ENCODE data around the gene TBC1D4.

DNA sequence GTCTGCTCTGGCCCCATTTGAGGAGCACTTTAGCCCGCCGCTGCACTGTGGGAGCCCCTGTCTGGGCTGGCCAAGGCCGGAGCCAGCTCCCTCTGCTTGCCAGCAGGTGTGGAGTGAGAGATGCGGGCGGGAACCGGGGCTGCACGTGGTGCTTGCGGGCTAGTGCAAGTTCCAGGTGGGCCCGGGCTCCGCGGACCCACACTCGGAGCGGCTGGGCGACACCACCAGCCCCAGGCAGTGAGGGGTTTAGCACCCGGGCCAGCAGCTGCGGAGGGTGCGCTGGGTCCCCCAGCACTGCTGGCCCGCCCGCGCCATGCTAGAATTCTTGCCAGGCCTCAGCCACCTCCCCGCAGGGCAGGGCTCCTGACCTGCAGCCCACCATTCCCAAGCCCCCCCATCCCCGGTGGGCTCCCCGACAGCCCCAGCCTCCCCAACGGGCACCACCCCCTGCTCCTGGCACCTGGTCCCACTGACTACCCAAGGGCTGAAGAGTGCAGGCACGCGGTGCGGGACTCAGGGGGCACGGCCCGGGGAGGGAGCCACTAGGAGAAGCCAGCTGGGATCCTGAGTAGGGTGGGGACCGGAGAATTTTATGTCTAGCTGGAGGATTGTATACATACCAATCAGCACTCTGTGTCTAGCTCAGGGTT lies 36.6 kb upstream of the TBC1D4 start:
- TF ChIP-seq, protein P1, sequence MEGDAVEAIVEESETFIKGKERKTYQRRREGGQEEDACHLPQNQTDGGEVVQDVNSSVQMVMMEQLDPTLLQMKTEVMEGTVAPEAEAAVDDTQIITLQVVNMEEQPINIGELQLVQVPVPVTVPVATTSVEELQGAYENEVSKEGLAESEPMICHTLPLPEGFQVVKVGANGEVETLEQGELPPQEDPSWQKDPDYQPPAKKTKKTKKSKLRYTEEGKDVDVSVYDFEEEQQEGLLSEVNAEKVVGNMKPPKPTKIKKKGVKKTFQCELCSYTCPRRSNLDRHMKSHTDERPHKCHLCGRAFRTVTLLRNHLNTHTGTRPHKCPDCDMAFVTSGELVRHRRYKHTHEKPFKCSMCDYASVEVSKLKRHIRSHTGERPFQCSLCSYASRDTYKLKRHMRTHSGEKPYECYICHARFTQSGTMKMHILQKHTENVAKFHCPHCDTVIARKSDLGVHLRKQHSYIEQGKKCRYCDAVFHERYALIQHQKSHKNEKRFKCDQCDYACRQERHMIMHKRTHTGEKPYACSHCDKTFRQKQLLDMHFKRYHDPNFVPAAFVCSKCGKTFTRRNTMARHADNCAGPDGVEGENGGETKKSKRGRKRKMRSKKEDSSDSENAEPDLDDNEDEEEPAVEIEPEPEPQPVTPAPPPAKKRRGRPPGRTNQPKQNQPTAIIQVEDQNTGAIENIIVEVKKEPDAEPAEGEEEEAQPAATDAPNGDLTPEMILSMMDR (IDR thresholded peaks at IDR 0.05): no peak
- no peak for TF ChIP-seq EP300 (IDR thresholded peaks at IDR 0.05; ENCODE audit: borderline replicate concordance in 1 of 2, low read depth in 1 of 2, low read length in 1 of 2)

Measured in SK-N-SH (cell line).